K562 (cell line): ENCODE results near the gene CEP131. TPM values are rescaled to one million over a fixed set of nuclear protein-coding genes. Genes with fewer than 3 reads are reported as not detected.
A peak's percentile ranks its signal among the peaks of the same experiment; 100 is the strongest.

Source experiments
- EHMT2 ChIP-seq: fragments of 450-650 bp; IDR thresholded peaks from 2 replicates; pipeline ENCODE4 v1.6.1; 2018; ENCODE audit warnings: antibody characterized with exemption
- SFPQ ChIP-seq: fragments of 200-400 bp; formaldehyde crosslinking; IDR thresholded peaks from 2 replicates; pipeline ENCODE4 v1.6.1; 2017; ENCODE audit warnings: mild to moderate bottlenecking, low read depth, low read length, moderate library complexity
- SNIP1 ChIP-seq: fragments of 450-650 bp; IDR thresholded peaks from 2 replicates; pipeline ENCODE4 v1.7.1; 2017; ENCODE audit warnings: low read depth, mild to moderate bottlenecking
- SNRNP70 ChIP-seq: fragments of 200-400 bp; formaldehyde crosslinking; optimal IDR thresholded peaks from 2 replicates; pipeline ENCODE3; 2017; ENCODE audit warnings: low read depth, low read length
- TSC22D4 ChIP-seq: fragments of 450-650 bp; IDR thresholded peaks from 2 replicates; pipeline ENCODE4 v1.6.1; 2016; ENCODE audit warnings: missing genetic modification characterization, missing biosample characterization, control low read depth
- ZC3H4 ChIP-seq: sonication (generic); formaldehyde crosslinking; IDR thresholded peaks from 2 replicates; pipeline ENCODE4 v1.9.0; 2021; ENCODE audit warnings: missing genetic modification reagents, borderline replicate concordance
- ZFPM2 ChIP-seq: fragments of 250-450 bp; sonication (Bioruptor Pico); IDR thresholded peaks from 2 replicates; pipeline ENCODE4 v1.5.1; 2022; ENCODE audit warnings: mild to moderate bottlenecking
- ZKSCAN8 ChIP-seq: fragments of 200-800 bp; sonication (Bioruptor generic); IDR thresholded peaks from 2 replicates; pipeline ENCODE4 v1.6.1; 2016; ENCODE audit warnings: missing genetic modification characterization, missing compliant biosample characterization
- ZNF253 ChIP-seq: fragments of 250-450 bp; sonication (Bioruptor Pico); conservative IDR thresholded peaks from 2 replicates; pipeline ENCODE4 v1.6.1; 2021; ENCODE audit warnings: mild to moderate bottlenecking
- polyA plus RNA-seq, 8 experiments: library from polyadenylated mRNA; depleted of rRNA in 4 of 8; stranded (reverse) in 5 of 8; unstranded in 3 of 8; fragments of >200 nt; fragmentation: Nextera tagmentation in 2 of 8; fragmentation: Illumina TruSeq in 1 of 8; extraction: Ambion mirVana in 2 of 8; extraction: Trizol in 1 of 8; gene quantifications; 2 replicates each; pipeline versions ENCODE4 v1.2.1 to v1.2.3, GENCODE V29; 2011 to 2014; ENCODE audit warnings: inconsistent platforms in 1 of 8, missing spikeins in 1 of 8
- total RNA-seq, 7 experiments: library from RNA; depleted of rRNA in 6 of 7; stranded (reverse); fragments of >200 nt in 6 of 7; fragmentation: Illumina TruSeq in 2 of 7; extraction: Trizol in 2 of 7; gene quantifications; 2 replicates each; pipeline versions ENCODE4 v1.2.1 to v1.2.3, GENCODE V29; 2011 to 2021; ENCODE audit warnings: low replicate concordance in 1 of 7
- TF ChIP-seq, protein P1 (sequence below): sonication (generic); formaldehyde crosslinking; IDR thresholded peaks from 2 replicates; pipeline ENCODE4 v1.8.0; 2022; ENCODE audit warnings: missing genetic modification reagents, mild to moderate bottlenecking, moderate library complexity, borderline replicate concordance
- TF ChIP-seq, protein P2 (sequence below): fragments of 250-450 bp; sonication (Bioruptor Pico); IDR thresholded peaks from 2 replicates; pipeline ENCODE4 v1.5.0; 2022; ENCODE audit warnings: mild to moderate bottlenecking
- TF ChIP-seq, protein P3 (sequence below): IDR thresholded peaks from 2 replicates; pipeline ENCODE4 v1.6.1; 2011; ENCODE audit warnings: borderline replicate concordance, low read depth, mild to moderate bottlenecking, moderate library complexity, low read length; ENCODE audit not compliant: insufficient read depth, poor library complexity, severe bottlenecking

CEP131 gene
- total and polyA plus RNA-seq, 9 of the 15 experiments (the other 6 are each of a cell fraction or from before 2014, with no cell fraction given), result 0.24 to 21.2 (median 2.3) TPM

GRCh38 chr17:81153340-81153803, 69.4 kb downstream of the CEP131 start (continued):
- TF ChIP-seq, protein P1, sequence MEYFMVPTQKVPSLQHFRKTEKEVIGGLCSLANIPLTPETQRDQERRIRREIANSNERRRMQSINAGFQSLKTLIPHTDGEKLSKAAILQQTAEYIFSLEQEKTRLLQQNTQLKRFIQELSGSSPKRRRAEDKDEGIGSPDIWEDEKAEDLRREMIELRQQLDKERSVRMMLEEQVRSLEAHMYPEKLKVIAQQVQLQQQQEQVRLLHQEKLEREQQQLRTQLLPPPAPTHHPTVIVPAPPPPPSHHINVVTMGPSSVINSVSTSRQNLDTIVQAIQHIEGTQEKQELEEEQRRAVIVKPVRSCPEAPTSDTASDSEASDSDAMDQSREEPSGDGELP (CRISPR knock-in tag), result peak; percentile 99
- TF ChIP-seq, protein P2, sequence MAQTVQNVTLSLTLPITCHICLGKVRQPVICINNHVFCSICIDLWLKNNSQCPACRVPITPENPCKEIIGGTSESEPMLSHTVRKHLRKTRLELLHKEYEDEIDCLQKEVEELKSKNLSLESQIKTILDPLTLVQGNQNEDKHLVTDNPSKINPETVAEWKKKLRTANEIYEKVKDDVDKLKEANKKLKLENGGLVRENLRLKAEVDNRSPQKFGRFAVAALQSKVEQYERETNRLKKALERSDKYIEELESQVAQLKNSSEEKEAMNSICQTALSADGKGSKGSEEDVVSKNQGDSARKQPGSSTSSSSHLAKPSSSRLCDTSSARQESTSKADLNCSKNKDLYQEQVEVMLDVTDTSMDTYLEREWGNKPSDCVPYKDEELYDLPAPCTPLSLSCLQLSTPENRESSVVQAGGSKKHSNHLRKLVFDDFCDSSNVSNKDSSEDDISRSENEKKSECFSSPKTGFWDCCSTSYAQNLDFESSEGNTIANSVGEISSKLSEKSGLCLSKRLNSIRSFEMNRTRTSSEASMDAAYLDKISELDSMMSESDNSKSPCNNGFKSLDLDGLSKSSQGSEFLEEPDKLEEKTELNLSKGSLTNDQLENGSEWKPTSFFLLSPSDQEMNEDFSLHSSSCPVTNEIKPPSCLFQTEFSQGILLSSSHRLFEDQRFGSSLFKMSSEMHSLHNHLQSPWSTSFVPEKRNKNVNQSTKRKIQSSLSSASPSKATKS (CRISPR knock-in tag), result no peak
- no peak for TF ChIP-seq ZC3H4 (CRISPR knock-in tag)
- TF ChIP-seq TSC22D4, result no peak
- TF ChIP-seq ZNF253 (CRISPR knock-in tag), result no peak
- TF ChIP-seq SNIP1, result no peak
- TF ChIP-seq ZFPM2 (CRISPR knock-in tag), result no peak
- TF ChIP-seq, protein P3, sequence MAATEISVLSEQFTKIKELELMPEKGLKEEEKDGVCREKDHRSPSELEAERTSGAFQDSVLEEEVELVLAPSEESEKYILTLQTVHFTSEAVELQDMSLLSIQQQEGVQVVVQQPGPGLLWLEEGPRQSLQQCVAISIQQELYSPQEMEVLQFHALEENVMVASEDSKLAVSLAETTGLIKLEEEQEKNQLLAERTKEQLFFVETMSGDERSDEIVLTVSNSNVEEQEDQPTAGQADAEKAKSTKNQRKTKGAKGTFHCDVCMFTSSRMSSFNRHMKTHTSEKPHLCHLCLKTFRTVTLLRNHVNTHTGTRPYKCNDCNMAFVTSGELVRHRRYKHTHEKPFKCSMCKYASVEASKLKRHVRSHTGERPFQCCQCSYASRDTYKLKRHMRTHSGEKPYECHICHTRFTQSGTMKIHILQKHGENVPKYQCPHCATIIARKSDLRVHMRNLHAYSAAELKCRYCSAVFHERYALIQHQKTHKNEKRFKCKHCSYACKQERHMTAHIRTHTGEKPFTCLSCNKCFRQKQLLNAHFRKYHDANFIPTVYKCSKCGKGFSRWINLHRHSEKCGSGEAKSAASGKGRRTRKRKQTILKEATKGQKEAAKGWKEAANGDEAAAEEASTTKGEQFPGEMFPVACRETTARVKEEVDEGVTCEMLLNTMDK, result no peak
- no peak for TF ChIP-seq SNRNP70
- no peak for TF ChIP-seq SFPQ
- TF ChIP-seq EHMT2, result peak; percentile 35; the same call in 1 of the 2 replicates
- no peak for TF ChIP-seq ZKSCAN8
